WI38 (cell line): ENCODE measurements around the gene MRPL38.

Source experiments
- H3K4me3 ChIP-seq: 2 replicates; pipeline ENCODE4 v1.5.1; 2011; ENCODE audit warnings: low read depth, mild to moderate bottlenecking, control low read depth, low read length
- CTCF ChIP-seq: IDR thresholded peaks from 2 replicates; pipeline ENCODE4 v1.5.1; 2012; ENCODE audit warnings: low read depth, mild to moderate bottlenecking, control low read depth, low read length

MRPL38 gene

GRCh38 chr17:75940727-75941441 is 36.2 kb upstream of the MRPL38 start, which contains the start of gene FBF1:
Gene FBF1 (minus strand): TSS chr17:75941042. CDS start chr17:75938149, 2,893 bp downstream.
- peak within 1 kb of the TSS; percentile 82 for H3K4me3 ChIP-seq
- no peak for TF ChIP-seq CTCF

- no peak for TF ChIP-seq CTCF
- no peak overlapping the region for H3K4me3 ChIP-seq
These were observed 33.0 kb upstream of the MRPL38 start for GRCh38 chr17:75937652-75938051.

- H3K4me3 ChIP-seq = no peak overlapping the region
- TF ChIP-seq CTCF = no peak
These were observed 29.1 kb upstream of the MRPL38 start for GRCh38 chr17:75933808-75934207.

GRCh38 chr17:75932852-75933251 is 28.2 kb upstream of the MRPL38 start:
- TF ChIP-seq CTCF = no peak
- H3K4me3 ChIP-seq = no peak overlapping the region

- no peak overlapping the region for H3K4me3 ChIP-seq
- no peak for TF ChIP-seq CTCF
These were observed 26.4 kb upstream of the MRPL38 start for GRCh38 chr17:75931062-75931461.

GRCh38 chr17:75927286-75927922 is 22.7 kb upstream of the MRPL38 start:
- no peak for TF ChIP-seq CTCF
- H3K4me3 ChIP-seq = no peak overlapping the region

- TF ChIP-seq CTCF = no peak
- no peak overlapping the region for H3K4me3 ChIP-seq
These were observed 21.8 kb upstream of the MRPL38 start for GRCh38 chr17:75926456-75926855.
